DLD1 (cell line): Measurements from ENCODE around the gene KIAA1549.
"Not testable (repeated sequence)": the region's sequence is repeated elsewhere in the genome, so short reads cannot be mapped to it uniquely, and the experiment has no call there.

Experiments used
- in situ Hi-C: cut with HindIII; loops from 2 replicates; pipeline ENCODE4 v1.10.0; 2017; ENCODE audit warnings: low sequenced_read_pairs

Gene KIAA1549

DNA sequence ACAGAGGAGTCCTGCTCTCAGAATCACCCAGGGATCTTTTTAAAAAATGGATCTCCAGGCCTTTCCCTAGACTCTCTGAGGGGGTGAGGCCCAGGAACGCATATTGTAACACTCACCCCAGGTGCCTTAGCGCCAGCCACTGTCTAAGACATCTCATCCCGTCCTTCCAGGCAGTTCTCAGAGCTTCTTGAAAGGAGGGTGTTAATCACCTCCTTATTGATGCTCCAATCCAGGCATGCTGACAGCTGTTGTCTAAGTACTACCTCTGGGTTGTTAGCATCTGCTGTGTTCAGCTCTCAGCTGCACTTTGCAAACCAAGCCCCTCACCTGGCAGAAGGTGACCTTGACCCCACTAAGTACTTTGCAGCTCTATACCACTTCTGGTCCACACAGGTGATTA, 36.0 kb downstream of the KIAA1549 start:
- in situ Hi-C loops: no loop called here

DNA sequence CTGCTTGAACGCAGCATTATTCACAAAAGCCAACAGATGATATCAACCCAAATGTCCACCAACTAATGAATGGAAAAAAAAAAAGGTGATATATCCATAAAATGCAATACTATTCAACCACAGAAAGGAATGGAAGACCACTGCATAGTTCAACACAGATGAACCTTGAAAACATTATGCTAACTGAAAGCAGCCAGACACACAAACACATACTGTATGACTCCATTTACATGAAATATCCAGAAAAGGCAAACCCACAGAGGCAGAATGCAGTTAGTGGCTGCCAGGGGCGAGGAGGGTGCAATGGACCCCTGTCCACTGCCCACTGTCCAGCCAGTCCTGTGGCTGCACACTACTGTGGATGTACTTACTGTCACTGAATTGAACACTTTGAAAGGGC, 36.6 kb downstream of the KIAA1549 start:
- in situ Hi-C loops: no loop called here

DNA sequence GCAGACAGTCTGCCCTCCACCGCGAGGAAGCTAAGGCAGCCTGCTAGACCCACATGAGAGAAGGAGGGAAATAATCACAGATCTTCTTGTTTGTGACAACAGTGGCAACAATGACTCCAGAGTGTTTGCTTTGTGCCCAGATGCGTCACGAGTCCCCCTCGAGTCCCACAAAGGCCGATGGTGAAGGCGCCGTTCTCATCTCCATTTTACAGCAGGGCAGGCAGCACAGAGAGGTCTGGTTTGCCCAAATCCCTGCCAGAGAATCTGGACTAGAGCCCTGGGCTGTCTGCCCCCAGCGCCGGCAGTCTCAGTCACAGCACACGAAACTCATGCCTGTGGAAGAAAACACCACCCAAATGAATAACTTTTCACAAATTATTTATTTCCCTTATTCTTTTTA, 38.1 kb downstream of the KIAA1549 start:
- in situ Hi-C loops: no loop called here

GRCh38 chr7:138941545-138941944, 39.6 kb downstream of the KIAA1549 start:
- in situ Hi-C loops: no loop called here

DNA sequence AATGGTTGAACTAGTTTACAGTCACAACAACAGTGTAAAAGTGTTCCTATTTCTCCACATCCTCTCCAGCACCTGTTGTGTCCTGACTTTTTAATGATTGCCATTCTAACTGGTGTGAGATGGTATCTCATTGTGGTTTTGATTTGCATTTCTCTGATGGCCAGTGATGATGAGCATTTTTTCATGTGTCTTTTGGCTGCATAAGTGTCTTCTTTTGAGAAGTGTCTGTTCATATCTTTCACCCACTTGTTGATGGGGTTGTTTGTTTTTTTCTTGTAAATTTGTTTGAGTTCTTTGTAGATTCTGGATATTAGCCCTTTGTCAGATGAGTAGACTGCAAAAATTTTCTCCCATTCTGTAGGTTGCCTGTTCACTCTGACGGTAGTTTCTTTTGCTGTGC, 40.6 kb downstream of the KIAA1549 start:
- in situ Hi-C loops: not testable (repeated sequence)

GRCh38 chr7:138937484-138937883, 43.7 kb downstream of the KIAA1549 start:
- in situ Hi-C loops: no loop called here

- in situ Hi-C loops: no loop called here
Measured at GRCh38 chr7:138935465-138936011, 45.7 kb downstream of the KIAA1549 start.

DNA sequence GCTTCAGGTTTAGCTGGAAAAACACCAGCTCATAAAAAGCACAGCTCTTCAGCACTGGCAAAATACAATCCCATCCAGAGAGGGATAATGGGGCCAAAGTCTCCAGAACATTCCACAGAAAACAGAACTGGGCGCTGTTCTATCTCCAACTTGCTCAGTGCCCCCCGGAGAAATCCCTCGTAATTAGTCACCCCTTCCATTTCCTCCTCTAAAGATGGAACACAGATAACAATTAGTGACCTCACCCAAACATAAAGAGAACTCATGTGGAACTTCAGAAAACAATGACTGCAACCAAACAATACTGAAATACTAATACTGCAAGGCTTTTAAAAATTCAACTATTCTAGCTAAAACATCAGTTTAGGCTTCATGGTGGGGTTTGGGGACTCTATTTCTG, 46.3 kb downstream of the KIAA1549 start:
- in situ Hi-C loops: no loop called here

DNA sequence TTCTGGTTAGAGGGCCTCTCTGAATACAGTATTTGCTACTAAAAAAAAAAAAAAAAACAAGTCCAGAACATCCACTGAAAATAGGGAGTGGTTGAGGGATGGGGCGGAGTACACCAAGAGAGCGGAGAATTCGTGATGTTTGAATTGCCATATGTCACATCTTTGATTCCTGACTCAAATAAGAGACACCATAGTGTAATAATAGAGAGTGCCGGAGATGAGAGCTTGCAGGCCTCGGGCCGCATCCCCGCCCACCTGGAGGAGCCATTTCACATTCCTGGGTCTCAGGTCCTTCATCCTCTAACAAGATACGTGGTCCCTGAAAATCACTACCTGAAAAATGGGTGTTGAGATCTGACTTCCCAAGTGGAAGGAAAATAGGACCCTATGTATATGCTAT, 46.8 kb downstream of the KIAA1549 start:
- in situ Hi-C loops: no loop called here

DNA sequence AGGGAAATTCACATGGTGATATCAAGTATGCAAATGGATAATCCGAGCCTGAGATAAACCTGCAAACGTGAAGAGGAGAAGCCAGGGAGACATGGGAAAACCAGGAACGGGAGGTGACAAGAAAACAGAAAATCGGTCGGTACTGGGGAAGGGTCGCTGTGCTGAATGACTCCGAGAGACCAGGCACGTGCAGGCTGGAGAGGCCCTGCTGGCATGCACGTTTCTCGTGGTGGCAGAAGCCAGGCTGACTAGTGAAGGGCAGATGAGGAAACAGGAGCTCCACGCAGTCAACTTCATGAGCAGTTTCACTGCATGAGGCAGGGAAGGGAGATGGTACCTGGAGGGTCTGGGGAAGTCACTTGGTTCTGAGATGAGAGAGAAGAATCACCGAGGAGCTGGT, 48.3 kb downstream of the KIAA1549 start:
- in situ Hi-C loops: no loop called here

- in situ Hi-C loops: no loop called here
Measured at GRCh38 chr7:138932427-138932826, 48.8 kb downstream of the KIAA1549 start.

DNA sequence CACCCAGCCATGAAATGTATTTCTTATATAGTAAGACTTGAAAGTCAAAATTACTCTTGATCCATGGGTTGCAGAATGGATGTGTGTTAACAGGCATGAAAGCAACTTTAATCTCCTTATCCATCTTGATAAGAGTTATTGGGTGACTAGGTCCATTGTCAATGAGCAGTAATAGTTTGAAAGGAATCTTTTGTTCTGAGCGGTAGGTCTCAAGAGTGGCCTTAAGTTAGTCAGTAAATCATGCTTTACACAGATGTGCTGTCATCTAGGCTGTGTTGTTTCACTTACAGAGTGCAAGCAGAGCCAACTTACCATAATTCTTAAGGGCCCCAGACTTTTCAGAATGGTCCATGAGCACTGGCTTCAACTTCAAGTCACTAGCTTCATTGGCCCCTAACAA, 51.2 kb downstream of the KIAA1549 start:
- in situ Hi-C loops: no loop called here

GRCh38 chr7:138926241-138926612, 55.0 kb downstream of the KIAA1549 start:
- in situ Hi-C loops: no loop called here

DNA sequence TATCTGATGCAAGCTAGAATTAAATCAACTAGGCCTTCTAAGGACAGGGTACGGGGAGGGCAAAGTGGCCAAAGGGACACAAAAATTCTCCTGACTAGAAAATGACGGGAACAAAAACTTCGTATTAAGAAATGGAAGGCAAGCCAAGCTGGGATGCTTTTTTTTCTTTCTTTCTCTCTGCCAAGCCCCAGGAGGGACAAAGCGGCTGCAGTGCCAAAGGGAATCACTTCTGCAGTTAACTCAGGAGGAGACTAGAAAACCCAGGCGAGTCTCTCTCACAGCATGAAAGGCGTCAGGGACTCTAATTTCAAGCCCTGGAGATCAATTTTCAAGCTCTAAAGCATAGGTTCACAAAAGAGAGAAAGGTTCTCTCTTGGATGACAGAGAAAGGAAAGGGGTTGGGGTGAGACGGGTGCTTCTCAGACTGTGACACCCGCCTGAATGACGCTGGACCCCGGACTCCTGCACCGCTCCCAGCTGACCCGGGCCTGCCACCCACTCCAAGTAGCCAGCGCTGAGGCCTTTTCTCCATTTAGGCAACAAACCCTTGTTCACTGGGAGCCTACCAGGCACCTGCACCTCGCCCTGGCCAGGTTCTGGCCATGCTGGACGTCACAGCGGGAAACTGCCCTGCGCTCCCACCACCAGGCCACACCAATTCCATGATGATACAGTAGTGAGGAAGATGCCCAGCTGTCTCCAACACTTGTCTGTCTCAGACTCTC, 56.5 kb downstream of the KIAA1549 start:
- in situ Hi-C loops: no loop called here

- in situ Hi-C loops: no loop called here
Measured at GRCh38 chr7:138921277-138921676, 59.9 kb downstream of the KIAA1549 start.

DNA sequence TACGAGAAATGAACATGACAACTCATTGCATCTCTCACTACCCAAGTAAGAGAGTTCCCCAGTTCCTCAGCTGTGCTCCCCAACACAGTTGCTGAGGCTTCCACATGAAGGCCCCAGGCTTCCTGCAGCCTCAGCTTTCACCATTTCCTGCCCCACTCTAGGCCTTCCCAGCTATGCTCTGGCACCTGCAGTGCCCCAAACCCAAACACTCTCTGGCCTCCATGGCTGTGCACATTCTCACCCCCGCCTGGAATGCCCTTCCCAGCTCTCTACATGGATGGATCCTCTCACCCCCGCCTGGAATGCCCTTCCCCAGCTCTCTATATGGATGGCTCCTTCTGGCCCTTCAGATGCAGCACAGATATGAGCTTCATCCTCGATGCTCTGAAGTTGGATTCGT, 61.3 kb downstream of the KIAA1549 start:
- in situ Hi-C loops: no loop called here

GRCh38 chr7:138919216-138919615, 62.0 kb downstream of the KIAA1549 start:
- in situ Hi-C loops: no loop called here

GRCh38 chr7:138918756-138919155, 62.4 kb downstream of the KIAA1549 start:
- in situ Hi-C loops: no loop called here

- in situ Hi-C loops: no loop called here
Measured at GRCh38 chr7:138918176-138918575, 63.0 kb downstream of the KIAA1549 start.

GRCh38 chr7:138917771-138918170, 63.4 kb downstream of the KIAA1549 start:
- in situ Hi-C loops: no loop called here

- in situ Hi-C loops: no loop called here
Measured at GRCh38 chr7:138916731-138917130, 64.5 kb downstream of the KIAA1549 start.

- in situ Hi-C loops: no loop called here
Measured at GRCh38 chr7:138916275-138916674, 64.9 kb downstream of the KIAA1549 start.

- in situ Hi-C loops: no loop called here
Measured at GRCh38 chr7:138913783-138914182, 67.4 kb downstream of the KIAA1549 start.
